H9 (cell line): Measurements from ENCODE around the gene AFAP1. TPM values are rescaled to one million over a fixed set of nuclear protein-coding genes. Genes with fewer than 3 reads are reported as not detected.

Source experiments
- DNase-seq: peaks from one replicate; pipeline ENCODE4 v3.0.0-alpha.2; 2017
- H2AFZ ChIP-seq: one replicate; pipeline ENCODE4 v1.6.1; 2013; ENCODE audit warnings: mild to moderate bottlenecking, low read length, control low read depth, moderate library complexity
- H2AK5ac ChIP-seq: 2 replicates; pipeline ENCODE4 v1.6.1; 2013; ENCODE audit warnings: low read length, control low read depth, mixed read lengths; ENCODE audit not compliant: insufficient read length
- H2BK120ac ChIP-seq: one replicate; pipeline ENCODE4 v1.6.1; 2013; ENCODE audit warnings: low read depth, mild to moderate bottlenecking, low read length, control low read depth, inconsistent platforms; ENCODE audit not compliant: poor library complexity, severe bottlenecking
- H2BK12ac ChIP-seq: 2 replicates; pipeline ENCODE4 v1.6.1; 2013; ENCODE audit warnings: low read length, control low read depth, mixed read lengths, low read depth; ENCODE audit not compliant: insufficient read length
- H2BK15ac ChIP-seq: 2 replicates; pipeline ENCODE4 v1.6.1; 2013; ENCODE audit warnings: low read depth, low read length, control low read depth
- H2BK20ac ChIP-seq: one replicate; pipeline ENCODE4 v1.6.1; 2013; ENCODE audit warnings: low read depth, mild to moderate bottlenecking, low read length, control low read depth, inconsistent platforms; ENCODE audit not compliant: poor library complexity, severe bottlenecking
- H2BK5ac ChIP-seq: 2 replicates; pipeline ENCODE4 v1.6.1; 2013; ENCODE audit warnings: low read length, control low read depth, mixed read lengths; ENCODE audit not compliant: insufficient read length
- H3K14ac ChIP-seq: 2 replicates; pipeline ENCODE4 v1.6.1; 2013; ENCODE audit warnings: low read length, control low read depth; ENCODE audit not compliant: insufficient read depth
- H3K18ac ChIP-seq: 2 replicates; pipeline ENCODE4 v1.6.1; 2013; ENCODE audit warnings: low read depth, mild to moderate bottlenecking, mixed read lengths, low read length, control low read depth; ENCODE audit not compliant: insufficient read length
- H3K23ac ChIP-seq: 2 replicates; pipeline ENCODE4 v1.6.1; 2013; ENCODE audit warnings: low read length, control low read depth, mixed read lengths, low read depth; ENCODE audit not compliant: insufficient read length
- H3K23me2 ChIP-seq: 2 replicates; pipeline ENCODE4 v1.6.1; 2013; ENCODE audit warnings: low read depth, mild to moderate bottlenecking, mixed read lengths, low read length, control low read depth; ENCODE audit not compliant: insufficient read length, poor library complexity, severe bottlenecking
- H3K27ac ChIP-seq: 2 replicates; pipeline ENCODE4 v1.5.1; 2013; ENCODE audit warnings: low read length, control low read depth, mixed read lengths, low read depth; ENCODE audit not compliant: insufficient read length
- H3K27me3 ChIP-seq: 2 replicates; pipeline ENCODE4 v1.6.1; 2013; ENCODE audit warnings: low read length, control low read depth, inconsistent platforms; ENCODE audit not compliant: insufficient read depth
- H3K4ac ChIP-seq: 2 replicates; pipeline ENCODE4 v1.6.1; 2013; ENCODE audit warnings: low read depth, mild to moderate bottlenecking, control low read depth, inconsistent platforms, low read length, moderate library complexity
- H3K4me1 ChIP-seq: 2 replicates; pipeline ENCODE4 v1.6.1; 2013; ENCODE audit warnings: low read length, control low read depth, inconsistent platforms; ENCODE audit not compliant: insufficient read depth
- H3K4me2 ChIP-seq: 2 replicates; pipeline ENCODE4 v1.6.1; 2013; ENCODE audit warnings: low read length, control low read depth, mixed read lengths; ENCODE audit not compliant: insufficient read length, insufficient read depth
- H3K56ac ChIP-seq: 2 replicates; pipeline ENCODE4 v1.6.1; 2013; ENCODE audit warnings: low read depth, mild to moderate bottlenecking, mixed read lengths, low read length, control low read depth; ENCODE audit not compliant: insufficient read length
- H3K79me1 ChIP-seq: 2 replicates; pipeline ENCODE4 v1.6.1; 2013; ENCODE audit warnings: low read depth, mild to moderate bottlenecking, moderate library complexity, low read length, control low read depth, inconsistent platforms; ENCODE audit not compliant: insufficient read depth, poor library complexity, severe bottlenecking
- H3K79me2 ChIP-seq: 2 replicates; pipeline ENCODE4 v1.6.1; 2013; ENCODE audit warnings: low read length, control low read depth, inconsistent platforms; ENCODE audit not compliant: insufficient read depth
- H3K9ac ChIP-seq: 2 replicates; pipeline ENCODE4 v1.6.1; 2013; ENCODE audit warnings: low read length, control low read depth, mixed read lengths; ENCODE audit not compliant: insufficient read length; ENCODE audit errors: extremely low read depth
- H3K9me3 ChIP-seq: one replicate; pipeline ENCODE4 v1.6.1; 2013; ENCODE audit warnings: low read depth, low read length, inconsistent platforms; ENCODE audit not compliant: control insufficient read depth
- H3T11ph ChIP-seq: one replicate; pipeline ENCODE4 v1.6.1; 2013; ENCODE audit warnings: mild to moderate bottlenecking, low read length, control low read depth, inconsistent platforms
- H4K20me1 ChIP-seq: one replicate; pipeline ENCODE4 v1.6.1; 2013; ENCODE audit not compliant: control insufficient read depth, insufficient read length, insufficient read depth
- H4K5ac ChIP-seq: 2 replicates; pipeline ENCODE4 v1.6.1; 2013; ENCODE audit warnings: low read depth, mild to moderate bottlenecking, mixed read lengths, low read length, control low read depth; ENCODE audit not compliant: insufficient read length
- H4K8ac ChIP-seq: replicated peaks from 2 replicates; pipeline ENCODE4 v1.6.1; 2013; ENCODE audit warnings: low read length, control low read depth, mixed read lengths, low read depth; ENCODE audit not compliant: insufficient read length
- H4K91ac ChIP-seq: 2 replicates; pipeline ENCODE4 v1.6.1; 2013; ENCODE audit warnings: low read depth, mild to moderate bottlenecking, moderate library complexity, mixed read lengths, low read length, control low read depth; ENCODE audit not compliant: insufficient read length
- H3K27ac Mint-ChIP-seq, 3 experiments: 2 replicates in 2 of 3; 3 replicates in 1 of 3; pipeline ENCODE4 v1.8.0; 2020 to 2021; ENCODE audit warnings: mixed read lengths in 3 of 3, mild to moderate bottlenecking in 1 of 3, moderate library complexity in 1 of 3
- H3K27me3 Mint-ChIP-seq: 2 replicates; pipeline ENCODE4 v1.8.0; 2021; ENCODE audit warnings: low read depth, mild to moderate bottlenecking, moderate library complexity, mixed read lengths
- H3K36me3 Mint-ChIP-seq, 3 experiments: 2 replicates in 2 of 3; 3 replicates in 1 of 3; pipeline ENCODE4 v1.8.0; 2020 to 2021; ENCODE audit warnings: low read depth in 3 of 3, mixed read lengths in 3 of 3; ENCODE audit not compliant: insufficient read depth in 1 of 3
- H3K4me1 Mint-ChIP-seq, 2 experiments: 2 replicates each; pipeline ENCODE4 v1.8.0; 2020; ENCODE audit warnings: mixed read lengths in 2 of 2
- H3K4me3 Mint-ChIP-seq, 2 experiments: 2 replicates in 1 of 2; 3 replicates in 1 of 2; pipeline ENCODE4 v1.8.0; 2020 to 2021; ENCODE audit warnings: mild to moderate bottlenecking in 2 of 2, mixed read lengths in 2 of 2, moderate library complexity in 1 of 2
- H3K9me3 Mint-ChIP-seq, 2 experiments: 2 replicates in 1 of 2; 3 replicates in 1 of 2; pipeline ENCODE4 v1.8.0; 2020; ENCODE audit warnings: mild to moderate bottlenecking in 2 of 2, mixed read lengths in 2 of 2, moderate library complexity in 1 of 2
- CTCF ChIP-seq: fragments of 200-600 bp; sonication (generic); conservative IDR thresholded peaks from 3 replicates; pipeline ENCODE4 v1.8.0; 2021; ENCODE audit warnings: antibody characterized with exemption, mild to moderate bottlenecking
- WGBS: extraction: QIAGEN DNeasy Blood & Tissue Kit; methylation state at CpG from one replicate; pipeline ENCODE4 v1.1.7; 2013; ENCODE audit warnings: missing lambda C conversion rate, low lambda C conversion rate, mixed read lengths; ENCODE audit not compliant: insufficient read length; ENCODE audit errors: extremely low coverage; 5-methylcytosine and 5-hydroxymethylcytosine counted together
- total RNA-seq: library from RNA; stranded (reverse); gene quantifications from 2 replicates; pipeline ENCODE4 v1.2.1, GENCODE V29; 2021

AFAP1 gene
- total RNA-seq, 1 experiment from 2014 or later: 6.5 TPM

- Histone ChIP-seq H3K23me2 (no peaks in the 10 kb centered on the region), H3K79me1 (no peaks in the 10 kb centered on the region), H3K9ac (no peak overlapping the region), H3K18ac (no peak overlapping the region), H3K27me3 (no peaks in the 10 kb centered on the region), H3T11ph (no peak overlapping the region), H2BK5ac (no peak overlapping the region), H3K27ac (no peak overlapping the region), H3K79me2 (no peaks in the 10 kb centered on the region), H3K14ac (no peak overlapping the region; the same call in 1 of the 2 replicates), H2BK20ac (no peak overlapping the region), H3K9me3 (no peaks in the 10 kb centered on the region), H3K4me1 (no peaks in the 10 kb centered on the region), H3K23ac (no peak overlapping the region), H2BK15ac (no peak overlapping the region), H4K91ac (no peak overlapping the region), H2AK5ac (no peak overlapping the region), H2BK120ac (no peak overlapping the region), H2AFZ (no peak overlapping the region), H4K20me1 (no peaks in the 10 kb centered on the region), H3K4me2 (no peak overlapping the region), H4K5ac (no peak overlapping the region), H3K56ac (no peak overlapping the region), H4K8ac (no peak overlapping the region), H3K4ac (no peak overlapping the region), H2BK12ac (no peak overlapping the region)
- no peak for DNase-seq
- no CpG with 5 or more reads among the region's 11 CpGs for WGBS
- Mint-ChIP-seq H3K4me3 (no peak overlapping the region), H3K27me3 (no peaks in the 10 kb centered on the region), H3K9me3 (peaks cover 0 to 2% of the 10 kb centered on the region in 2 experiments; a peak in 2 of 5 replicates), H3K27ac (no peak overlapping the region), H3K4me1 (peaks cover 5 to 14% of the 10 kb centered on the region in 2 experiments), H3K36me3 (peaks cover 22 to 32% (median 30%) of the 10 kb centered on the region in 3 experiments)
- TF ChIP-seq CTCF: no peak
These were observed 140.4 kb downstream of the AFAP1 start for GRCh38 chr4:7799306-7799705.
